ENCODE results near the gene PAQR8. TPM values are rescaled to one million over a fixed set of nuclear protein-coding genes. Genes with fewer than 3 reads are reported as not detected.

PAQR8 gene
- total and polyA plus RNA-seq, 2 of the 13 experiments (the other 11 are each of a cell fraction or from before 2014, with no cell fraction given): 37.7 to 50.7 TPM

DNA sequence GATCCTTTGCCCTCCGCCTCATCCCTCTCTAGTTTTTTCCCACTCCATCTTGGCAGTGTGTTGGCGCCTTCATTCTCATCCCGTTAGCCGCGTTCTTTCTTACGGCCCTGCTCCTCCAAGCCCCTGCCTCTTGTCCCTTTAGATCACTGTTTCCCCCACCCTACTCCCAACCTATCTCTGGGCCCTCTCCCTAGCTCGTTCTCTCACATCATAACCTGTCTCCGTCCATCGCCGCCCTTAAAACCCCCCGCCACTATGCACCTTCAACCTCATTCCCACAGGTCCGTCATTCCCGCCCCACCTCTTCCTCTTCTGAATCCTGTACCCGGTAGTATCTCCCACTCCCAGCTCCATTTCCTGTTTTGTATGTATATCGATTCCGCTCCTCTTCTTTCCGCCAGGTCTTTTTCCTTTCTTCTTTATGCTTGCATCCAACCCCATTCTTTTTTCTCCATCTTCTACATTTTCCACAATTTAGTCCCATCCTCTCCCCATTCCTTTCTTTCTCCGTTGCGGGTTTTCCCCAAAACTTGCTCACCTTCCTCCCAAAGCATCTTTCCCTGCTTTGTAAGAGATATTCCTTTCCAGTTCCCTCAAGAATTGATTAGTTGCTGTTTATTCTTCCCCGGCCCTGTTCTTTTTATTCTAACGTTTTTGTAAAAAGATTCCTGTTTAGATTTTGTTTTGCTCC lies 58.9 kb downstream of the PAQR8 start (continued):
- TF ChIP-seq ONECUT2 (CRISPR knock-in tag; IDR thresholded peaks at IDR 0.05) (peak; percentile 89), GFI1 (CRISPR knock-in tag; IDR thresholded peaks at IDR 0.05; ENCODE audit: borderline replicate concordance) (peak; percentile 8; the same call in 1 of the 2 replicates), ELF4 (CRISPR knock-in tag; IDR thresholded peaks at IDR 0.05; ENCODE audit: borderline replicate concordance) (peak; percentile 76), TCF7 (IDR thresholded peaks at IDR 0.05; ENCODE audit: low read depth) (no peak), MBD4 (IDR thresholded peaks at IDR 0.05; ENCODE audit: borderline replicate concordance, low read length) (no peak), IRF9 (CRISPR knock-in tag; IDR thresholded peaks at IDR 0.05; ENCODE audit: borderline replicate concordance) (no peak), ZC3H13 (CRISPR knock-in tag; IDR thresholded peaks at IDR 0.05) (no peak), TARDBP (CRISPR knock-in tag; IDR thresholded peaks at IDR 0.05) (no peak; the same call in 1 of the 2 replicates), ZNF496 (CRISPR knock-in tag; IDR thresholded peaks at IDR 0.05; ENCODE audit: insufficient replicate concordance) (no peak), KLF9 (CRISPR knock-in tag; IDR thresholded peaks at IDR 0.05; ENCODE audit: low read depth) (no peak), ZBTB38 (CRISPR knock-in tag; IDR thresholded peaks at IDR 0.05) (no peak), JUN (CRISPR knock-in tag; IDR thresholded peaks at IDR 0.05) (no peak), ATRX (CRISPR knock-in tag; IDR thresholded peaks at IDR 0.05; ENCODE audit: borderline replicate concordance) (no peak), GPBP1L1 (CRISPR knock-in tag; IDR thresholded peaks at IDR 0.05) (no peak), LCORL (IDR thresholded peaks at IDR 0.05) (0 out of 2 replicates have a peak, but pooled peaks have one; percentile 15), LCORL (CRISPR knock-in tag; IDR thresholded peaks at IDR 0.05) (no peak; the same call in 1 of the 2 replicates), SRSF4 (IDR thresholded peaks at IDR 0.05; ENCODE audit: low read depth, low read length, poor library complexity, severe bottlenecking) (no peak), ZNF563 (CRISPR knock-in tag; IDR thresholded peaks at IDR 0.05) (no peak), THAP9 (CRISPR knock-in tag; IDR thresholded peaks at IDR 0.05; ENCODE audit: borderline replicate concordance) (no peak), SOX13 (IDR thresholded peaks at IDR 0.05) (no peak), SOX13 (CRISPR knock-in tag; conservative IDR thresholded peaks at IDR 0.05 in 1 of 2, IDR thresholded peaks at IDR 0.05 in 1 of 2) (no peak; a peak in 1 of 4 replicates), MZF1 (CRISPR knock-in tag; IDR thresholded peaks at IDR 0.05; ENCODE audit: borderline replicate concordance) (no peak)
- TF ChIP-seq, protein P1, sequence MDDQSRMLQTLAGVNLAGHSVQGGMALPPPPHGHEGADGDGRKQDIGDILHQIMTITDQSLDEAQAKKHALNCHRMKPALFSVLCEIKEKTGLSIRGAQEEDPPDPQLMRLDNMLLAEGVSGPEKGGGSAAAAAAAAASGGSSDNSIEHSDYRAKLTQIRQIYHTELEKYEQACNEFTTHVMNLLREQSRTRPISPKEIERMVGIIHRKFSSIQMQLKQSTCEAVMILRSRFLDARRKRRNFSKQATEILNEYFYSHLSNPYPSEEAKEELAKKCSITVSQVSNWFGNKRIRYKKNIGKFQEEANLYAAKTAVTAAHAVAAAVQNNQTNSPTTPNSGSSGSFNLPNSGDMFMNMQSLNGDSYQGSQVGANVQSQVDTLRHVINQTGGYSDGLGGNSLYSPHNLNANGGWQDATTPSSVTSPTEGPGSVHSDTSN (CRISPR knock-in tag; IDR thresholded peaks at IDR 0.05; ENCODE audit: borderline replicate concordance): no peak
- TF ChIP-seq, protein P2, sequence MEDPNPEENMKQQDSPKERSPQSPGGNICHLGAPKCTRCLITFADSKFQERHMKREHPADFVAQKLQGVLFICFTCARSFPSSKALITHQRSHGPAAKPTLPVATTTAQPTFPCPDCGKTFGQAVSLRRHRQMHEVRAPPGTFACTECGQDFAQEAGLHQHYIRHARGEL (CRISPR knock-in tag; IDR thresholded peaks at IDR 0.05): no peak
